Stimulated activated CD4-positive, alpha-beta T cell treated with anti-CD3 and anti-CD28 coated beads, Interleukin-4, amount 100 ng/mL, for 1 hour (primary cell): ENCODE measurements around the gene PAWR.
"Not testable (repeated sequence)": the region's sequence is repeated elsewhere in the genome, so short reads cannot be mapped to it uniquely, and the experiment has no call there.

Source experiments
- DNase-seq: peaks from one replicate; pipeline ENCODE4 v3.0.0-alpha.2; 2020

The PAWR gene

GRCh38 chr12:79547044-79547734, 143.6 kb downstream of the PAWR start:
- no peak for DNase-seq

GRCh38 chr12:79546466-79547043, 144.2 kb downstream of the PAWR start:
- no peak for DNase-seq

- DNase-seq = not testable (repeated sequence)
These were observed 146.3 kb downstream of the PAWR start for GRCh38 chr12:79544439-79544838.

- no peak for DNase-seq
These were observed 153.1 kb downstream of the PAWR start for GRCh38 chr12:79537675-79538074.

- no peak for DNase-seq
These were observed 155.0 kb downstream of the PAWR start for GRCh38 chr12:79535751-79536150.
